ENCODE data around the gene LZTS3. TPM values are rescaled to one million over a fixed set of nuclear protein-coding genes. Genes with fewer than 3 reads are reported as not detected.
"Not testable (repeated sequence)": the region's sequence is repeated elsewhere in the genome, so short reads cannot be mapped to it uniquely, and the experiment has no call there.

Gene LZTS3
- total RNA-seq, 4 donors from 2014 or later = 9.0 to 13.5 (median 9.7) TPM

DNA sequence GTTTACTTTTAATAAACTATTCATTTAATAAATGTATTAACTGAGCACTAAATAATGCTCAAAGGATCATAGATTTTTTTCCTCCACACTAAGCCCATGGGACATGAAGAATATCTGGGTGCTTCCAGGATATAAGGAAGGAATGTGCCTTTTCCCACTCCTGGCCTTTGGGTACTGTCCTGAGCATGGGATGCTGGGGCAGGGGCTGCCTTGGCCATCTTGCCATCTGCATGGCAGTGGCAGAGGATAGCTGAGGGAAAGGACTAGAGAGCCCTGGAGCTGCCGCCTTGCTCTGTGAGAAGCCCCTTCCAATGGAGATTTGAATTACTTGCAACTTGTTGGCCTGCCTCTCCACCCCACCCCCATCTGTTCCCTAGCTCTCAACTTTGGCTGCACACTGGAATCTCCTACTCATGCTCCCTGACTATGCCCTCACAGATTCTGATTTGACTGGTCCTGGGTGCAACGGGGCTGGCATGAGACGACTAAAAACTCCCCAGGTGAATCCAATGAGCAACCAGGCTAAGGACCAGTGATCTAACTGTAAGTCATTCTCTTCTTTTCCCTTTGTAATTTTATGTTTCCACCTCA lies 15.6 kb upstream of the LZTS3 start:
- in situ Hi-C loops (cut with MboI; ENCODE audit: low pct_ligation_motif_present in 1 of 4, low pct_unique_long_range_greater_than_20kb in 1 of 4, low sequenced_read_pairs in 3 of 4) (no loop called here), intact Hi-C loops (cut with DNase I; ENCODE audit: low total_unique reads) (no loop called here)
- Histone ChIP-seq H3K4me3 (no peak overlapping the region), H3K9me3 (no peaks in the 10 kb centered on the region), H3K4me1 (no peaks in the 10 kb centered on the region), H3K27me3 (no peaks in the 10 kb centered on the region), H3K36me3 (peaks cover 0 to 21% (median 7%) of the 10 kb centered on the region in 4 donors), H3K27ac (no peak overlapping the region)
- no peak for TF ChIP-seq POLR2AphosphoS5 (IDR thresholded peaks at IDR 0.05)
- TF ChIP-seq, protein P1, sequence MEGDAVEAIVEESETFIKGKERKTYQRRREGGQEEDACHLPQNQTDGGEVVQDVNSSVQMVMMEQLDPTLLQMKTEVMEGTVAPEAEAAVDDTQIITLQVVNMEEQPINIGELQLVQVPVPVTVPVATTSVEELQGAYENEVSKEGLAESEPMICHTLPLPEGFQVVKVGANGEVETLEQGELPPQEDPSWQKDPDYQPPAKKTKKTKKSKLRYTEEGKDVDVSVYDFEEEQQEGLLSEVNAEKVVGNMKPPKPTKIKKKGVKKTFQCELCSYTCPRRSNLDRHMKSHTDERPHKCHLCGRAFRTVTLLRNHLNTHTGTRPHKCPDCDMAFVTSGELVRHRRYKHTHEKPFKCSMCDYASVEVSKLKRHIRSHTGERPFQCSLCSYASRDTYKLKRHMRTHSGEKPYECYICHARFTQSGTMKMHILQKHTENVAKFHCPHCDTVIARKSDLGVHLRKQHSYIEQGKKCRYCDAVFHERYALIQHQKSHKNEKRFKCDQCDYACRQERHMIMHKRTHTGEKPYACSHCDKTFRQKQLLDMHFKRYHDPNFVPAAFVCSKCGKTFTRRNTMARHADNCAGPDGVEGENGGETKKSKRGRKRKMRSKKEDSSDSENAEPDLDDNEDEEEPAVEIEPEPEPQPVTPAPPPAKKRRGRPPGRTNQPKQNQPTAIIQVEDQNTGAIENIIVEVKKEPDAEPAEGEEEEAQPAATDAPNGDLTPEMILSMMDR (IDR thresholded peaks at IDR 0.05) = no peak
- TF ChIP-seq EP300 (IDR thresholded peaks at IDR 0.05; ENCODE audit: low read depth) = no peak
- TF ChIP-seq POLR2A (IDR thresholded peaks at IDR 0.05) = no peak
- WGBS, 2 donors (ENCODE audit: low coverage in 1 of 2) = 80 to 86% methylated on average over 1 to 3 of the region's 3 CpGs
- no peak for DNase-seq

DNA sequence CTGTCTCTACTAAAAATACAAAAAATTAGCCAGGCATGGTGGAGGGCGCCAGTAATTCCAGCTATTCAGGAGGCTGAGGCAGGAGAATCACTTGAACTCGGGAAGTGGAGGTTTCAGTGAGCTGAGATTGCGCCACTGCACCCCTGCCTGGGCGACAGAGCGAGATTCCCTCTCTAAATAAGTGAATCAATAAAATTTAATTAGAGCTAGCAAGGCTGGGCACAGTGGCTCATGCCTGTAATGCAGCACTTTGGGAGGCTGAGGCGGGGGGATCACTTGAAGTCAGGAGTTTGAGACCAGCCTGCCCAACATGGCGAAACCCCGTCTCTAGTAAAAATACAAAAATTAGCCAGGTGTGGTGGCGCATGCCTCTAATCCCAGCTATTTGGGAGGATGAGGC lies 14.5 kb upstream of the LZTS3 start:
- H3K9me3 ChIP-seq; intact Hi-C loops (cut with DNase I; ENCODE audit: low total_unique reads); H3K4me1 ChIP-seq; H3K27ac ChIP-seq; H3K4me3 ChIP-seq; H3K27me3 ChIP-seq; DNase-seq; in situ Hi-C loops (cut with MboI; ENCODE audit: low pct_ligation_motif_present in 1 of 4, low pct_unique_long_range_greater_than_20kb in 1 of 4, low sequenced_read_pairs in 3 of 4): not testable (repeated sequence)
- peaks cover 0 to 20% (median 6%) of the 10 kb centered on the region in 4 donors for H3K36me3 ChIP-seq
- 86 to 96% methylated on average over 6 to 9 of the region's 9 CpGs for WGBS, 2 donors (ENCODE audit: low coverage in 1 of 2)

DNA sequence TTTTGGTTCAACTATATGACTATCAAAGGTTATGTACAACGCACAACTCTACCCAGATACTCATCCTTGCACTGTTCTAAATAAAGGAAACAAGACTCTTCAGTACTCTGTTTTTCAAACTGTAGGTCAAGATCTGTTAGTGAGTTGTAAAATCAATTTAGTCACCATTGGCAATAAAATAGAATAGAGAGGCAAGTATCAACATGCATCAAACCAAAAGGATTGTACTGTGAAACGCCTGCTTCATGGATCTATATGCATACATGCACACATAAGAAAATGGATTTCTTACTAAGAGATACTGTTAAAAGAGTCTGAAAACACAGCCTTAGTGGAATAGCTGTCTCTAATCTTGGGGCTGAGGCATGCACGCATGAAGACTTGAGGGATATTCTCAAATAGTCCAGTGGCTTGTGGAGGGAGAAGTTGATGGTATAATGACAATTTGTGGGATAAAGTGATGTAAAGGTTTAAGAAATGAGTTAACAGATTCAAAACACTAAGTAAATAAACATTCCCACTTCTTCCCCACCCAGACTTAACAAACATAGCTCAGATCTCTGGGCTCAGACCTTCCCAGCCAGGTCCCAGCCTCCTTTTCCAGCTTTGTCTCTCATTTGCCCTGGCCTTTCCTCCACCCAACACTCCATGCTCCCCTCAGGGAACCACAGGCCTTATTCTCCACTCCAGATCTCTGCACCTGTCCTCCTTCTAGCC lies 10.7 kb upstream of the LZTS3 start:
- H3K4me3 ChIP-seq = no peak overlapping the region
- intact Hi-C loops (cut with DNase I; ENCODE audit: low total_unique reads) (no loop called here), in situ Hi-C loops (cut with MboI; ENCODE audit: low pct_ligation_motif_present in 1 of 4, low pct_unique_long_range_greater_than_20kb in 1 of 4, low sequenced_read_pairs in 3 of 4) (no loop called here)
- no peak overlapping the region for H3K27ac ChIP-seq
- TF ChIP-seq EP300 (IDR thresholded peaks at IDR 0.05; ENCODE audit: low read depth) = no peak
- TF ChIP-seq, protein P1 (IDR thresholded peaks at IDR 0.05) = no peak
- no peak for TF ChIP-seq POLR2AphosphoS5 (IDR thresholded peaks at IDR 0.05)
- TF ChIP-seq POLR2A (IDR thresholded peaks at IDR 0.05) = no peak
- no peaks in the 10 kb centered on the region for H3K27me3 ChIP-seq
- WGBS, 2 donors (ENCODE audit: low coverage in 1 of 2) = 86 to 90% methylated on average over 3 of the region's 3 CpGs
- H3K4me1 ChIP-seq = peaks cover 0 to 10% (median 0%) of the 10 kb centered on the region in 4 donors
- DNase-seq = no peak
- no peaks in the 10 kb centered on the region for H3K9me3 ChIP-seq
- H3K36me3 ChIP-seq = no peaks in the 10 kb centered on the region

DNA sequence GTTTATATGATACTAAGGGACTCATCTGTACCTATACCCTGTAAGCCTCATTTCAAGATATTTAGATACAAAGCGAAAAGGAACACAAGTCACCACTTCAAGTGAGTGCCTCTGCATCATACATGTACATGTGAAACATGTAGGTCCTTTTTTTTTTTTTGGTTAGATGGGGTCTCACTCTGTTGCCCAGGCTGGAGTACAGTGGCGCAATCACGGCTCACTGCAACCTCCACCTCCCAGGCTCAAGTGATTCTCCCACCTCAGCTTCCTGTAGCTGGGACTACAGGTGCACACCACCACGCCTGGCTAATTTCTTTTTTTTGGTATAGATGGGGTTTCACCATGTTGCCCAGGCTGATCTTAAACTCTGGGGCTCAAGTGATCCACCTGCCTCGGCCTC lies 9.1 kb upstream of the LZTS3 start:
- H3K36me3 ChIP-seq; intact Hi-C loops (cut with DNase I; ENCODE audit: low total_unique reads); H3K4me1 ChIP-seq; H3K4me3 ChIP-seq; H3K27ac ChIP-seq; H3K27me3 ChIP-seq; H3K9me3 ChIP-seq; DNase-seq; in situ Hi-C loops (cut with MboI; ENCODE audit: low pct_ligation_motif_present in 1 of 4, low pct_unique_long_range_greater_than_20kb in 1 of 4, low sequenced_read_pairs in 3 of 4): not testable (repeated sequence)
- 94 to 100% methylated on average over 1 to 5 of the region's 5 CpGs for WGBS, 2 donors (ENCODE audit: low coverage in 1 of 2)

DNA sequence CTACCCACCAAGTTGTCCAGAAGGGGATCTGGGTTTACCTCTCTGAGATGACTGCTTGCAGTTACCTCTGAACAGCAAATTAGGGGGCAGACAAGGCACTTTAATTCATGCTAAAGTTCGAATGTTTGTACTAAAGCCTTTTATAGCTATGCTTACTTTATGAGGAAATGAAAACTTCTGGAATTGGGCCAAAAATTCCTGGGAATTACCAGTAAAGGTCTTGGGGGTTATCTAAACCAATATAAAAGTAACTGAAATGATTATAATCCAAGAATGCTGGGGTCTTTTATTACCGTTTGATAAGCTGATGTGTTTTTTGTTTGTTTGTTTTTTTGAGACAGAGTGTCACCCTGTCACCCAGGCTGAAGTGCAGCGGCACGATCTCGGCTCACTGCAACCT lies 7.9 kb upstream of the LZTS3 start:
- no peaks in the 10 kb centered on the region for H3K36me3 ChIP-seq
- in situ Hi-C loops (cut with MboI; ENCODE audit: low pct_ligation_motif_present in 1 of 4, low pct_unique_long_range_greater_than_20kb in 1 of 4, low sequenced_read_pairs in 3 of 4) (no loop called here), intact Hi-C loops (cut with DNase I; ENCODE audit: low total_unique reads) (no loop called here)
- peaks cover 0 to 10% (median 0%) of the 10 kb centered on the region in 4 donors for H3K4me1 ChIP-seq
- H3K4me3 ChIP-seq = no peak overlapping the region
- no peak overlapping the region for H3K27ac ChIP-seq
- no peak for DNase-seq
- TF ChIP-seq EP300 (IDR thresholded peaks at IDR 0.05; ENCODE audit: low read depth) = no peak
- no peak for TF ChIP-seq POLR2AphosphoS5 (IDR thresholded peaks at IDR 0.05)
- no peak for TF ChIP-seq POLR2A (IDR thresholded peaks at IDR 0.05)
- TF ChIP-seq, protein P1 (IDR thresholded peaks at IDR 0.05) = no peak
- 44 to 46% methylated on average over 2 to 5 of the region's 5 CpGs for WGBS, 2 donors (ENCODE audit: low coverage in 1 of 2)
- H3K9me3 ChIP-seq = no peaks in the 10 kb centered on the region
- no peaks in the 10 kb centered on the region for H3K27me3 ChIP-seq
